K562 (cell line): ENCODE data around the gene RHOC. TPM values are rescaled to one million over a fixed set of nuclear protein-coding genes. Genes with fewer than 3 reads are reported as not detected.

Experiments
- ARID4B ChIP-seq: sonication (generic); formaldehyde crosslinking; IDR thresholded peaks from 2 replicates; pipeline ENCODE4 v1.8.0; 2022; ENCODE audit warnings: mild to moderate bottlenecking, missing genetic modification reagents
- ELK3 ChIP-seq: fragments of 450-650 bp; formaldehyde crosslinking; IDR thresholded peaks from 2 replicates; pipeline ENCODE4 v1.4.0; 2020; ENCODE audit warnings: mild to moderate bottlenecking
- MAX ChIP-seq: sonication (generic); formaldehyde crosslinking; IDR thresholded peaks from 2 replicates; pipeline ENCODE4 v1.9.0; 2022; ENCODE audit warnings: mild to moderate bottlenecking, missing genetic modification reagents
- SMAD2 ChIP-seq: fragments of 150-350 bp; IDR thresholded peaks from 2 replicates; pipeline ENCODE4 v1.6.1; 2014; ENCODE audit warnings: low read depth, mild to moderate bottlenecking, low read length
- SMARCB1 ChIP-seq: IDR thresholded peaks from 2 replicates; pipeline ENCODE4 v1.6.1; 2011; ENCODE audit warnings: improper control_type of control experiment, low read depth; ENCODE audit not compliant: insufficient read length
- SP1 ChIP-seq: sonication (generic); formaldehyde crosslinking; IDR thresholded peaks from 2 replicates; pipeline ENCODE4 v1.8.1; 2022; ENCODE audit warnings: mild to moderate bottlenecking, missing genetic modification reagents
- VEZF1 ChIP-seq: fragments of 200-800 bp; sonication (Bioruptor generic); IDR thresholded peaks from 2 replicates; pipeline ENCODE4 v1.6.1; 2017; ENCODE audit warnings: missing genetic modification characterization, missing compliant biosample characterization
- XRCC3 ChIP-seq: fragments of 450-650 bp; IDR thresholded peaks from 2 replicates; pipeline ENCODE4 v1.6.1; 2017; ENCODE audit warnings: mild to moderate bottlenecking, moderate library complexity
- XRCC5 ChIP-seq: fragments of 200-400 bp; formaldehyde crosslinking; IDR thresholded peaks from 2 replicates; pipeline ENCODE4 v1.6.1; 2017; ENCODE audit warnings: low read depth, mild to moderate bottlenecking, low read length
- ZKSCAN8 ChIP-seq: fragments of 200-800 bp; sonication (Bioruptor generic); IDR thresholded peaks from 2 replicates; pipeline ENCODE4 v1.6.1; 2016; ENCODE audit warnings: missing genetic modification characterization, missing compliant biosample characterization
- ZNF217 ChIP-seq: sonication (generic); formaldehyde crosslinking; IDR thresholded peaks from 2 replicates; pipeline ENCODE4 v1.8.0; 2022; ENCODE audit warnings: mild to moderate bottlenecking, missing genetic modification reagents
- ZNF512 ChIP-seq: IDR thresholded peaks from 2 replicates; pipeline ENCODE4 v1.6.1; 2016; ENCODE audit warnings: missing genetic modification characterization, missing compliant biosample characterization
- ZNF518B ChIP-seq: fragments of 250-450 bp; sonication (Bioruptor Pico); IDR thresholded peaks from 2 replicates; pipeline ENCODE4 v1.5.0; 2021; ENCODE audit warnings: mild to moderate bottlenecking, moderate library complexity
- ZNF707 ChIP-seq: fragments of 250-450 bp; sonication (Bioruptor Pico); conservative IDR thresholded peaks from 2 replicates; pipeline ENCODE4 v1.8.0; 2022; ENCODE audit warnings: inconsistent platforms, mild to moderate bottlenecking, moderate library complexity
- polyA plus RNA-seq, 8 experiments: library from polyadenylated mRNA; depleted of rRNA in 4 of 8; stranded (reverse) in 5 of 8; unstranded in 3 of 8; fragments of >200 nt; fragmentation: Nextera tagmentation in 2 of 8; fragmentation: Illumina TruSeq in 1 of 8; extraction: Ambion mirVana in 2 of 8; extraction: Trizol in 1 of 8; gene quantifications; 2 replicates each; pipeline versions ENCODE4 v1.2.1 to v1.2.3, GENCODE V29; 2011 to 2014; ENCODE audit warnings: inconsistent platforms in 1 of 8, missing spikeins in 1 of 8
- total RNA-seq, 7 experiments: library from RNA; depleted of rRNA in 6 of 7; stranded (reverse); fragments of >200 nt in 6 of 7; fragmentation: Illumina TruSeq in 2 of 7; extraction: Trizol in 2 of 7; gene quantifications; 2 replicates each; pipeline versions ENCODE4 v1.2.1 to v1.2.3, GENCODE V29; 2011 to 2021; ENCODE audit warnings: low replicate concordance in 1 of 7

The RHOC gene
- total and polyA plus RNA-seq, 9 of the 15 experiments (the other 6 are each of a cell fraction or from before 2014, with no cell fraction given): 35.2 to 364 (median 204) TPM

GRCh38 chr1:112715264-112716053, 8.5 kb upstream of the RHOC start, which contains the start of gene PPM1J (continued):
- TF ChIP-seq ARID4B (CRISPR knock-in tag): 0 out of 2 replicates have a peak, but pooled peaks have one; percentile 7
- TF ChIP-seq VEZF1 (CRISPR knock-in tag): peak; percentile 74
- no peak for TF ChIP-seq ZKSCAN8 (CRISPR knock-in tag)
- TF ChIP-seq SMAD2: no peak
- TF ChIP-seq SMARCB1: no peak
- peak; percentile 46; the same call in 1 of the 2 replicates for TF ChIP-seq MAX
- no peak for TF ChIP-seq ZNF707 (CRISPR knock-in tag)
- TF ChIP-seq ZNF512 (tag): no peak
- TF ChIP-seq ZNF518B: no peak
- no peak for TF ChIP-seq XRCC5
- no peak for TF ChIP-seq ZNF217 (CRISPR knock-in tag)
- TF ChIP-seq SP1 (CRISPR knock-in tag): peak; percentile 75
- no peak for TF ChIP-seq ELK3 (CRISPR knock-in tag)
- TF ChIP-seq XRCC3: no peak
